Caki2 (cell line): Measurements from ENCODE around the gene TNNC2. TPM values are rescaled to one million over a fixed set of nuclear protein-coding genes. Genes with fewer than 3 reads are reported as not detected.

ENCODE experiments used
- DNase-seq: peaks from one replicate; pipeline ENCODE4 v3.0.0-alpha.2; 2015; ENCODE audit warnings: low read depth
- in situ Hi-C: cut with HindIII; loops from 2 replicates; pipeline ENCODE4 v1.10.0; 2016; ENCODE audit warnings: low sequenced_read_pairs, low pct_unique_long_range_greater_than_20kb, mixed read lengths
- total RNA-seq: library from RNA; depleted of rRNA; stranded (reverse); fragments of >200 nt; shearing (Covaris generic); gene quantifications from 2 replicates; pipeline ENCODE4 v1.2.3, GENCODE V29; 2014; ENCODE audit warnings: low replicate concordance

The TNNC2 gene
- total RNA-seq, 1 experiment from 2014 or later: not detected

DNA sequence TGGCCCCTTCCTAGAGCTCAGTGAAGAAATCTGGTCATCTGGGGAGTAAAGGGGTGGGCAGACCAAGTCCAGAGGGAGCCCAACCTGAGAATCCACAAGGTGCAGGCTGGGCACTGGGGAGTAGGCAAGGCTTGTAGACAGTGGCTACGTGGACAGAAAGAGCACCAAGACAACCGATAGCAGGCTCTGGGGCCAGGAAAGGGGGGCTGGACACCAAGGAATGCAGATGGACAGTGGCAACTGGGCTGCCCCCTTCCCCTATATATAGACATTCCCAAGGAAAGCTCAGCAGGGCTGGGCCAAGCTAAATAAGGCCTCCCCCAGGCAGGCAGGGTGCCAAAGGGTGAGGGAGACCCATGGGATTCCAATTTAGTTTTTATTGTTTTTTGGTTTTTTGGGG is 1.5 kb upstream of the TNNC2 start:
- no peak for DNase-seq
- in situ Hi-C loops: no loop called here

DNA sequence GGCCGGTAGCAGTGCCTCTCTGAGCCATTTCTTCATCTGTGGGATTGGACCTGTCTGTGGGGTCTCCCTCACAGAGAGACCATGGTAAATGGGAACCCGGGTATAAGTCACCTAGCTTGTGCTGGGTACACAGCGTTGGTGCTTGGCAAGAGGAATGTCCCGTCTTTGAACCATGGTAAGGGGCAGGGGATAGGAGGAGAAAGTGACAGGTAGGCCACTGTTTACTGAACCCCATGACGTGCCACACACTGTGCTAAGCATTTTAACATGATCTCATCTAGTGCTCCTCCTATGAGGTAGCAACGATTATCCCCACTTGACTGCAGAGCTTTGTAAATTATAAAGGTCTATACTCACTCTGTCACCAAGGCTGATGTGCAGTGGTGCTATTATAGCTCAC is 600 bp upstream of the TNNC2 start:
- in situ Hi-C loops: no loop called here
- no peak for DNase-seq

DNA sequence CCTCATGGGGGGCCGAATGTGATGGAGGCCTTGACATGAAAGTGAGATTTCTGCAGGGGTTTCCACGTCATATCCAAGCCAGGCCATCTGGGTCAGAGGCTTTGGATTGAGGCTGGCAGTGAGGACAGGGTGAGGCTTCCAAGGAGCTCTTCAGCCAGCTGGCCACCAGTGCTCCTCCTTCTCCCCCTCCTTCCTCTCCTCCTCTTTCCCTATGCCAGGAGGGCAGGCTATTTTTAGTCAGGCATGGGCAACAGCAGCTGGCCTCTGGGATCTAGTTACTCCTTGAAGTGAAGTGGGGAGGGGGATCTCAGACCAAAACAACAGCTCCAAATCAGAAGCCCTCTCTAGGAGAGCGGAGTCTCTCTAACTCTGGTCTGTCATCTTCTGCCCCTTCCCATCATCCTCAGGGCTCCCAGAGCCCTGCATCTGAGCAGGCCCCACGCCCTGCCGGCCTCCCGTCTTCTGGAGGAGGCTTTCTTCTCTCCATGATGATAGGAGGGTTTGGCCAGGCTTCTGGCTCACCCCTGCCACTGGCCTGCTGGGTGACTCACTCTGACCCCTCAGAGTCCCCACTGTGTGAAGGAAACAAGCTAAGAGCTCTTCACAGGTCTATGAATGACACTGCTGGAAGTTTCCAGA is 612 bp downstream of the TNNC2 start:
- in situ Hi-C loops: no loop called here
- DNase-seq: no peak

DNA sequence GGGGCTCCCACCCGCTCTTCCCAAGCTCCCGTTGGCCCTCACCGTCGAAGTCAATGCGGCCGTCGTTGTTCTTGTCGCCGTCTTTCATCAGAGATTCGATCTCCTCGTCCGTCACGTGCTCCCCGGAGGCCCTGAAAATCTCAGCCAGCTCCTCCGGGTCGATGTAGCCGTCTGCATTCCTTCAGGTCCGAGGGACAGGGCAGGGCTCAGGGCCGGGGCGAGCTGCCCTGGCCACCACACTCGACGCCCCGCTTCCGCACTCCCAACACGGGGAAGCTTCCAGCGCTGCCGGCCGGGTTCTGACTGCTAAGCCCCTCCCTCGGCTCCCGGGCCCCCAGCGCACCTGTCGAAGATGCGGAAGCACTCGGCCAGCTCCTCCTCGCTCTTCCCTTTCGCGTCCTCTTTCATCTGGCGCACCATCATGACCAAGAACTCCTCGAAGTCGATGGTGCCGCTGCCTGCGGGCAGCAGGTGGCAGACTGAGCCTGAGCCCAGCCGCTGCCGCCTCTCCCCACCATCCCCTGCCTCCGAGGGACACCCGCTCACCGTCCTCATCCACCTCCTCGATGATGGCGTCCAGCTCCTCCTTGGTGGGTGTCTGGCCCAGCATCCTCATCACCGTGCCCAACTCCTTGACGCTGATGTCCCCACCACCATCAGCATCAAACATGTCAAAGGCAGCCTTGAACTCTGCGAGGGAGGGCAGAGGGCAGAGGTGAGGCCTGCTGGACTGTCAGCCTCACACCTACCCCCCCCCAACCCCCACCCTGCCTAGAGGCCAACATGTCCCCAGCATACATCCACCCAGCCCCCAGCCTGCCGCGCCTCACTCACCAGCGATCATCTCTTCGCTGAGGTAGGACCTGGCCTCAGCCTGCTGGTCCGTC is 2.9 kb downstream of the TNNC2 start:
- no peak for DNase-seq
- in situ Hi-C loops: no loop called here

DNA sequence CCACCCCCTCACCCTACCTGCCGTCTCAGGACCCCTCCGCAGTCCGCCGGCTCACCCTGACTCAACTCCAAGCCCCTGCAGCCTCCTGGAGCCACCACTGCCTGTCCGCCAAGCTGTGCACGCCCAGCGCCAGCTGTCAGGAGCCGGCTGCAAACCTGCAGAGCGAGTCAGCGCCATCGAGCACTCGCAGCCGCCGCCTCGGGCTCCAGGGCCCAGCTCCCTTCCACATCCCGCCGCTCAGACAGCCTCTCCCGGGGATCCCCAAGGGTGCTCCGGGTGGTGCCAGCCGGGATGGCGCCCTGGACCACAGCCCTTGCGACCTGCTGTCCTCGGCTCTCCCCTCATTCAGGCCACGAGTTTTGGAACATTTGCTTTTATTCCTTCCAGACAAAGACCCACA is 4.3 kb downstream of the TNNC2 start:
- in situ Hi-C loops: no loop called here

DNA sequence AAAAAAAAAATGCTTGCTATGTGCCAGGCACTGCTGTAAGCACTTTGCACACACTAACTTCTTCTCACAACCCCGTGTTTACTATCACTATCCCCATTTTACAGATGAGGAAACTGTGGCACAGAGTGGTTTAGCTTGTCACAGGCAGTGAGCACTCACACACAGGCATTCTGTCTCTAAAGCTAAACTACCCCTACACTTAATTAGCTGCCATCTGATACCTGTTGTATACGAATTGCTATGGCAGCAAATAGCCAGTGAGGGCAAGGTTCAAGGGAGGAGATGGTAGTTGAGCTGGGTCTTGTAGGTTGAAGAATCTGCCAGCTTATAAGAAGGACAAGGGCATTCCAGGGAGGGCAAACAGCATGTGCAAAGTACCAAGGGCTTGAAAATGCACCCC is 5.2 kb downstream of the TNNC2 start:
- no peak for DNase-seq
- in situ Hi-C loops: no loop called here

More for the DNA sequence above, 4.3 kb downstream of the TNNC2 start:
- DNase-seq: no peak

DNA sequence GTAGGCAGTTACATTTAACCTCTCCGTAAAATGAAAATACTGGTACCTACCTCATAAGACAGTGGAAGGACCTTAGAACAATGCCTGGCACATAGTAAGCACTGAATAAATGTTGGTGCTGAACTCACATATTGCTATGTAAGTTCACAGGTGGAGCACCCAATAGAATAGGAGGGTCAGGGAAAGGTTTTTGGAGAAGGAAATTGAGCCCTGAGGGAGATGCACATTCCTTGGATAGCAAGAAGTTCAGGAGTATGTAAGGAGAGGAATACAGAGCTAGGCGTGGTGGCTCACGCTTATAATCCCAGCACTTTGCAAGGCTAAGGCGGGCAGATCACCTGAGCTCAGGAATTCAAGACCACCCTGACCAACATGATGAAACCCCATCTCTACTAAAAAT is 7.6 kb downstream of the TNNC2 start:
- in situ Hi-C loops: no loop called here
- DNase-seq: no peak

DNA sequence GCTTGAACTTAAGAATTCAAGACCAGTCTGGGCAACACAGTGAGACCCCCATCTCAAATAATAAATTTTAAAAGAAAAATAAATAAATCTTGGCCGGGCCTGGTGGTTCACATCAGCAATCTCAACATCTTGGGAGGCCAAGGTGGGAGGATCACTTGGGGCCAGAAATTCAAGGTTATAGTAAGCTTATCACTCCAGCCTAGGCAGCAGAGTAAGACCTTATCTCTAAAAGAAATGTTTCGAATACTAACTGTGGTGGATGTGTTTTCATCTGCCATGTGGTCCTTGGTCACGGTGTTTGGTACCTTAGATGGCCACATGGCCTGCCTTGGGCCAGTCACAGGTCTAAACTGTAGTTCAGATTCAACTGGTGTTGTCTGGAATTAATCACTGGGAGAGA is 8.9 kb downstream of the TNNC2 start:
- in situ Hi-C loops: no loop called here
- no peak for DNase-seq

DNA sequence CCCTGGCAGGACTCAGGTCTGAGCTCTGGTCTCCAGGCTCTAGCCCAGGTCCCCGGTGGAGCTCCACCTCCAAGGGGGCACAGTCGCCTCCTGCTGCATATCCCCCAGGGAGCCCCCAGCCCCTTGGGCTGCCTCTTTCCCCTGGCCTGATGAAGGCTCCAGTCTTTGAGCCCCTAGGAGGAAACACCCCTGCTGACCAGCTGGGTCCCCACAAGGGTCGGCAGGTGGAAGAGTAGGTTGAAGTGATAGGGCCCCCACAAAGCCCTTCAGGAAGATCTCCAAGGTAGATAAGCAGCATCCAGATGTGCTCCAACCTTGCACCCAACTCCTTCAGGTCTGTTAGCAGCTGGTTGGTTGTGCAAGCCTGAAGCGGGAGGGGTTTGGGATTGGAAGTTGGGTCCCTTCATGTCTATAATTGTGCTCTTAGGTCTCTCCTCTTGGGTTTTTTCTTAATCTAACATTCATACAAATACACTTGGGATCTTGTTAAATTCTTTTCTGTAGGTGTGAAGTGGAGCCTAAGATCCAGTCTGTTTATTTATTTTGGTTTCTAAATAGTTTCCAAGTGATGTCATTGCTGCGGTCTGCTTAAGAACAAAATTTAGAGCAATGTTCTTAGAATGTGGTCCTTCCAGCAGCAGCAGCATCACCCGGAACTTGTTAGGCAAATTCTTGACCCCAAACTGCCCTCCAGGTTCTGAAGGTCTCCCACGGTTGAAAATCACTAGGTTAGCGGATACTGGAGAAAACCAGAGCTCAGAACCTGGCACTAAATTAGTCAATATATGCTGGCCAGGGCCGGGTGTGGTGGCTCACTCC is 9.5 kb downstream of the TNNC2 start:
- in situ Hi-C loops: no loop called here
- DNase-seq: peak; percentile 87

DNA sequence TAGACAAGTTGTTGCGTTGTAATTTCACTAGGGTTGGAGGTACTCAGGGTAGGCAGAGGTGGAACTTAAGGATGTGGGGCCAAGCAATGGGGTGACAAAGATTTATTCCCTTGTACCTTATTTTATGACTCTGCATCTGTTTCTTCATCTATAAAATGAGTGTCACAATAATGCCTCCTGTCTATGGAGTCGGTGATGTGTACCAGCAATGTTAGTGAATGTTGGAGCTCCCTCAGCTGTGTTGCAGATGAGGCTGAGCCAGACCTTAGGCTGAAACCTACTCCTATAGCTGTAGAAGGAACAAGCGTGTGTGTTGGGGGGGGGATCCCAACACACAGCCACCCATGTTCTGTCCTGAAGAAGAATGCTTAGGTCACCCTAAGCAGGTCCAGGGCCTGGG is 10.2 kb downstream of the TNNC2 start:
- no peak for DNase-seq
- in situ Hi-C loops: no loop called here

DNA sequence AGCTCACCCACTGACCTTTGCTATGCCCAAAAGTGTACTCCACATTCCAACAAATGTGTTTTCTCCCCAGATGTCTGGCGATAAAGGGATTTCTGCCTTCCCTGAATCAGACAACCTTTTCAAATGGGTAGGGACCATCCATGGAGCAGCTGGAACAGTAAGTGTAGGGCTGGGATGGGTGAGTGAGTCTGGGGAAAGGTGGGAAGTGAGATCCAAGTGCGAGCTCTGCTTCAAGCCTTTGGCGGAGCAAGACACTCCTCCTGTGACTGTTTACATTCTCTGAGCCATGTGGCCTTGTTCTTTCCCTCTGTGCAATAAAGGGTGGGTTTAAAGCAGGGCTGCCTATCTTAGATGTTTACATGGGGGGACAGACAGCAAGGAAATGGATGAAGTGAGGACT is 12.8 kb downstream of the TNNC2 start:
- DNase-seq: no peak
- in situ Hi-C loops: no loop called here

DNA sequence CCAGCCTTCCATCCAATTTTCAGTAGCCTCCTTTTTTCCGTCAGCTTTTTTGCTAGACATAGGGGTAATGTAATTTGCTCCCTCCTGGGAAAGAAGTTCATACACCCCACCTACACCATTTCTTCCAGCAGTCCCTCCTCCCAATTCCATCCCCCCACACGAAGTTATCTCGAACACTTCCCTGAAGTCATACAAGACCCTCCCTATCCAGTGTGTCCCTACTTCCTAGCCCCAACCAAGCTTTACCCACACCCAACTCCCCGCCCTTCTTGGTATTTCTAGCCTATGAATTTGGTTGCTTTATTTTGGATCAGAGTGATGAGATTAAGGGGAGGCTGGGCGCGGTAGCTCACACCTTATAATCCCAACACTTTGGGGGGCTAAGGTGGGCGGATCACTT is 13.6 kb downstream of the TNNC2 start:
- in situ Hi-C loops: no loop called here
- no peak for DNase-seq

DNA sequence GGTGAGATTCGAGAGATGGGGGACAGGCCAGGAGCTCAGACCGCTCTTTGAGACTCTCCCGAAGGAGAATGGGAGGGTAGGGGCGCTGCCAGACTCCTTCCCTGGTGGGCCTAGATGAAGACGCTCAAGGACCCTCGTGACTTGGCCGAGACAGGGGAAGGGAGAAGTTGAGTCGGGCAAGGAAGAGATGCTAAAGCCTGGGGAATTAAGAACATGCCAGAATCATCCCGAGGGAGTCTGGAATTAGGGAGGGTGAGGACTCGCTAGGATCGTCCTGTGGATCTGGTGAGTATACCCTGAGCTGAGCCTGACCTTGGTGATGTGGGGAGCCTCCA is 14.1 kb downstream of the TNNC2 start:
- in situ Hi-C loops: no loop called here
- DNase-seq: no peak

DNA sequence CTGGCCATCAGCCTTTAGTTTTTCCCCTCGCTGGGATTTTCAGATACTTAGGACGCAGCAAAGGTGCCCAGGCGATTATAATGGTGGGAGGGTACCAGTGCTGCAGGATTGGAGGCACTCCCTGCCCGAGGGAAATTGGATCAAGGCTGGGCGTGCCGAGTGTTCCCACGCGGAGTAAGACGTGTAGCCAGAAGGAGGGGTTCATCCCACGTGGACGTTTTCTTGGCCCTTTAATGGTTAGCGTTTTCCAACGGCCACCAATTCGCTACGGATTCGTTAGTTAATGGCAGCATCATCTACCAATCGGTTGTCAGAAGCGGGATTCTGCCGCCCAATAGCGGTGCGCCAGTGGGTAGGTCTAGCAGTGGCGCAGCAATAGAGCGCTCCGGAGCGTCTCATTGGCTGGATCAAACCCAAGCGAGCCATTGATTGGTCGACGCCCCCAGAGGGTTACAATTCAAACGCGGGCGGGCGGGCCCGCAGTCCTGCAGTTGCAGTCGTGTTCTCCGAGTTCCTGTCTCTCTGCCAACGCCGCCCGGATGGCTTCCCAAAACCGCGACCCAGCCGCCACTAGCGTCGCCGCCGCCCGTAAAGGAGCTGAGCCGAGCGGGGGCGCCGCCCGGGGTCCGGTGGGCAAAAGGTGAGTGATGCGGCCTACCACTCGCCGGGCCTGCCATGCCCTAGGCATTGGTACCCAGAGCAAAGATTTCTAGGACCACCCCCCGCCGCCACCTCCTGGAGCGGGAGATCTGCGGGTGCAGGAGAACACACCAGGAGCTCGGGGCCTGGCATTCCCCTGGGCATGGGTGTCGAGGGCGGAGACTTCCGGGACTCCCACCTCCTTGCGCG is 14.7 kb downstream of the TNNC2 start, which contains the start of gene UBE2C:
Gene UBE2C (plus strand): TSS at position 488 of the 849 bp plus-strand sequence. CDS start 52 bp downstream, at position 540.
- peak; percentile 99 for DNase-seq
- in situ Hi-C loops: no loop called here

DNA sequence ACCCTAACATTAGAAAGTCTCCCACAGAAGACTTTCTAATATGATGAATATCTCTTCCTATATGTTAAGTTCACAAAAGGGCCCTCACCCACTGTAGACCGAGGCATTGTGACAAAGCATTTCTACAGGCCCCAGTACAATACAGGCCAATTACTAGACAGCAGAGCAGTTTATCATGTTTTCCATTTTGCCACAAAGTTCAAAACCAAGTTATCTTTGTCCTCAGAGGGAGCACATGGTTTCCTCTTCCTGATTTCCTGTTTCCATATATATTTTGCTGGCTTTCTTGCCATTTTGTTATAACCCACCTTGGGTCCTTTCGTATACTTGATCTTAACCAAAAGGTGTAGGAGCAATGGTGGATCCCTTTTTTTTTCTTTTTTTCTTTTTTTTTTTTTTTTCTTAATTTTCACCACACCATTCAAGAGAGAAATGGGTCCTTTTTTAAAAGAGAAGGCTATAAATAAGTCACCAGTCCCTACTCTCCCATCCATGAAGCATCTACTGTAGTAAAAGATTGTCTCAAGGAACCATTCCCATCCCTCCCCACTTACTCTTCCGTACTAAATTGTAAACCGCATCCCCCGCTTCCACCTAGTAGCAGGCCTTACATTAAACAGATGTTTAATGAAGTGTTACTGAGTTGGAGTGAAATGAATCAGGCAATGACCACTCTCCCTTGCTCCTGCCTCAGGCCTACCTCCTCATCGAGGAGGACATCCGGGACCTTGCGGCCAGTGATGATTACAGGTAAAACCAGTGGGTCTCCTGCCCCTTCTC is 16.7 kb downstream of the TNNC2 start:
- in situ Hi-C loops: no loop called here
- DNase-seq: no peak

DNA sequence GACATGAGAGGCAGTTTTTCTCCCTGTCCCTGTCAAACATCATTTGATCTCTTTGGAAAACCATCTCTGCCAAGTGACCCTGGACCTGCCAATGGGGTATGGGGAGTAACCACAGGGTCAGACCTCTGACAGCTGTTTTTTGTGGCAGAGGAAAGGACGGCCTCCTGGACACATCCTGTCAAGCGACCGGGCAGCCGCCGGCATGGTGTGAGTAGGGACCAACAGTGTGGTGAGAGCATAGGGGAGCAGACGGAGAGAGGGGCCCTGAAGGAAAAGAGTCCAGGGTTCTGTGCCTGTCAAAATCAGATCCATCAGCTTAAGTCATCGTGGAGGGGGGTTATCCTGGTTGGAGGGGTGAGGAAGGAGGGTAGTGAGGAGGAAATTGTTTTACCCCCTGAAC is 25.3 kb downstream of the TNNC2 start:
- in situ Hi-C loops: no loop called here
- DNase-seq: no peak

DNA sequence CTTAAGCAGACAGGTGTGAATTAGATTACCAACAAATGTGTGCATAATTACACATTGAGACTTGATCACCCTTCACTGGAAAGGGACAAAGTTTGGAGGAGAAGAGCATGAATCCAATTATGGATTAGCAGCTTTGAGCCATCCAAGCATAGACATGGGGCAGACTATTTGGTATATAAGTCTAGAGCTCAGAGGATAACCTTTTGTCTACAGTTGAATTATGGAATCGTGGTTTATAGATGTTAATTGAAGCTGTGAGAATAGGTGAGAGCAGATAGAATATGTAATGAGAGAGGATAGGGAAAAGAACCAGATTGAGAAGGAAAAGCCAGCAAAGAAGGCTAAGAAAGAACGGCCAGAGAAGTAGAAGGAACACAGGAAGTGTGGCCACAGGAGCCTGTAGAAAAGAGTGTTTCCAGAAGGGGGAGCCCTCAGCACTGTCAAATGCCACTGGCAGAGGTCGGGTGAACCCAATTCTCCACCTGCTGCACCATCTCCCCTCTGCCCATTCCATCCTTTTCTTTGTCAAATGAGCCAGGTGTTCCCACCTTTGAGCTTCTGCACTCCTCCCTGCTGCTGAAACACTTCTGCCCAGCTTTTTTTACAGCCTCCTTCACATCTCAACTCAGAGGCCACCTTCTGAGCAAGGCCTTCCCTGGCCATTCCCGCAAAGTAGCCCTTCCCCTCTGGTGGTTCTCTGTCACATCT is 28.0 kb downstream of the TNNC2 start:
- DNase-seq: peak; percentile 64
- in situ Hi-C loops: no loop called here
